HG03095 (cell line): ENCODE data around the gene IQCK.

Experiments
- ATAC-seq: cut with Tn5 transposase; IDR thresholded peaks from one replicate; pipeline ENCODE4 v1.9.1; 2021; ENCODE audit warnings: moderate library complexity; ENCODE audit not compliant: unreplicated experiment

Gene IQCK

DNA sequence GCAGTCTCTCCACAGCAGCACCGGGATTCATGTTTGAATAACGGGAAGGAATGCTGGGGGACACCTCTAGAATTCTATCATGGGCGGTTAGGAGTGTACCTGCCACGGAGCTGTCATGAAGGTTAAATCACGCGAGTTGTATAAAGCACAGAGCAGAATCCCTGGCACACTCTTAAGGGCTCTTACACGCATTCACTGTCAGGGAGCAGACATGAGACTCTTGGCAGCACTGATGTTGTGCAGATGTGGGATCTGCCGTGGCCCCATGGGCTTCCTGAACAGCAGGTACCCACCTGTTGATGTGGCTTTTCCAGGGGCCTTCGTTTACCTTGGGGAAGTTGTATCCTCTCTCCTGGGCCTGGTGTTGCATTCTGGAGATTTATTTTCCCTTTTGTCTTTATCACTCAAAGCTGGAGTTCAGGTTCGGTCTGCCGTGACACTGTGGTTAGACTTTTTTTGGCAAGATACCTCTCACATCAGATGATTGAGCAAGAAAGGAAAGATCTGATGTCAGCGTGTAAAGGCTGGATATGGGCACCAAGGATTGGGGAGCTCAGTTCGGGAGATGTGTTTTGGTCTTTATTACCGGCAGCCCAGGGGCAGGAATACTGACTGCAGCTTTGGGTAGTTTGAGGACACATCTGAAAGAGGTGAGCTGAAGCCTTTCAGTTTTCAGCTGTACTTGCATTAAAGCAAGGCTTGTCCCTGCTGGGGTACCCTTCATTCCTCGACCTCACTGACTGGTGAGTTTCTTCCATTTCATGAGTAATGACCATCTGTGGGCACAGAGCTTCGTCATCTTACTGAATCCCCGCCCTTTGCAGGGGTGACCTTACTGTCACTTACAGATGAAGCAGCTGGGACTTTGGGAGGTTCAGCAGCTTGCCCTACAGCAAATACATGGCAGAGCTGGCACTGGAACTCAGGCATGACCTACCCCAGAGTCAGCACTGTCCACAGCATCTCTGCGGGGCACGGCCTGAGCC lies 19.3 kb upstream of the IQCK start:
- ATAC-seq: no peak

DNA sequence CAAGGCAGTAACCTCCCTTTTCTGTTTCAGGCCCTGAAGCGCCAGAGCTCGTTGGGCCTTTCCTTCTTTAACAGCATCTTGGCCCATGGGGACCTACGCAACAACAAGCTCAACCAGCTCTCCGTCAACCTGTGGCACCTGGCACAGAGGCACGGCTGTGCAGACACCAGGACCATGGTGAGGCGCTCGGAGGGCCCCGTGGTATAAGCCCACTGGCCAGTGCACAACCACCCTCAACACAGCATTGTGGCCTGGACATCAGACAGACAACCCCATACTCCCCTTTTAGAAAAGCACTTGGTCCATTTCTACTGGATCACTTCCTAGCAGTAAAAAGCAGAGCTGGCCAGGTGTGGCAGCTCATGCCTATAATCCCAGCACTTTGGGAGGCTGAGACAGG lies 18.6 kb upstream of the IQCK start:
- ATAC-seq: no peak

DNA sequence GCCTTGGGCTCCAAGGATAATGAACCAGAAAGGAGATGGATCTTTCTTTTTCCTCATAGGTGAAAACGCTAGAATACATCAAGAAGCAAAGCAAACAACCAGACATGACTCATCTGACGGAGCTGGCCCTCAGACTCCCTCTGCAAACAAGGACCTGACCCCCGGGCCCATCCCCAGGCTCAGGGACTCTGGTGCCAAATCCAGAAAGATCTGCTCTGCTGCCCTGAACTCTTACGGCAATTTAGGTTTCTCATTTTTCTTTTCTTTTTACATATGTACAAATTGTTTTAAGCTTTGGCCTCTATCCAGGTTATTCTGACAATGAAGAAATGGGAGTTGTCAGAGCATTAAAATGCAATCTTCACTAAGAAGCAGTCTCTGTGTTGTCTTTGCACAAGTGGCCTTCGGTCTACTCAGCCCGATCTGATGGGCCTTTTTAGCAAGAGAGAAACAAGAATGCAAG lies 17.7 kb upstream of the IQCK start:
- no peak for ATAC-seq

DNA sequence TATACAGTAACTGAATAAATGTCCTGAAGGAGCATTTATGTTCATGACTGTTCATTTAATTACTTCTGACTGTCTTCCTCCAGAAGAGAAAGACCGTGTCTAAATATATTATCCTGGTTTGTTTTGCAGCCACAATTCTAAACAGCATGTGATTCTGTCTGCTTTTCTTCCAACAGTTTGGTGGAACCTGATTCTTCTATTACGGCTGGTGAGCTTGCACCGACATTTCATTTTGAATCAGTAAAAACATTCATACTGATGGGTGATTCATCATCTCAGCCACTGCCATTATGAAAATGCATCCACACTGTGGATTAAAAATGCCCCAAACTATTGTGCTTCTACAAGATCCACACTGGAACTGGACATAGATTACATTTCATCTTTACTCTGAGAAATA lies 17.0 kb upstream of the IQCK start:
- ATAC-seq: no peak

DNA sequence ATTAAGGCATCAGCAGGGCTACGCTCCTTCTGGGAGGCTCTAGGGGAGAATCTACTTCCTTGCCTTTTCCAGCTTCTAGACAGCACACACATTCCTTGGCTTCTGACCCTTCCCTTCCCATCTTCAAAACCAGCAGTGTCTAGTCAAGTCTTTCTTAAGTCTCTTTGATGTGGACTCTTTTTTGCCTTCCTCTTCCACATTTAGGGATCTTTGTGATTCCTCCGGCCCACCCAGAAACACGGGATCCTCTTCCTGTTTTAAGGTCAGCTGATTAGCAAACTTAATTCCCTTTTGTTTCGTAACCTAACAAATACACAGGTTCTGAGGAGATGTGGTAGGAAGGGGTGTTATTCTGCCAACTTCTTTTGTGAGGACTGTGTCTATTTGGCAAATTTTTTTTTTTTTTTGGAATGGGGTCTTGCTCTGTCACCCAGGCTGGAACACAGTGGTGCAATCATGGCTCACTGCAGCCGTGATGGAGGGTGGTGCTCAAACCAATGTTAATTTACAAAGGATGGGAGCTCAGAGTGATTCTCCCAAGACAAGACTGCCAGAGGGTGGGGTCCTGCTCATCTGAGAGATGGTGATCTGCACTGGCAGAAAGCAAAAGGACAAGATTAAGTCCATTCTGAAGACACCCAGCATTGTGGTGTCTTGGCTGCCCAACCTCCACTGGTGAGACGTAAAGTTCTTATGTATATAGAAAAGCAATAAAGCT lies 14.7 kb upstream of the IQCK start:
- ATAC-seq: no peak

DNA sequence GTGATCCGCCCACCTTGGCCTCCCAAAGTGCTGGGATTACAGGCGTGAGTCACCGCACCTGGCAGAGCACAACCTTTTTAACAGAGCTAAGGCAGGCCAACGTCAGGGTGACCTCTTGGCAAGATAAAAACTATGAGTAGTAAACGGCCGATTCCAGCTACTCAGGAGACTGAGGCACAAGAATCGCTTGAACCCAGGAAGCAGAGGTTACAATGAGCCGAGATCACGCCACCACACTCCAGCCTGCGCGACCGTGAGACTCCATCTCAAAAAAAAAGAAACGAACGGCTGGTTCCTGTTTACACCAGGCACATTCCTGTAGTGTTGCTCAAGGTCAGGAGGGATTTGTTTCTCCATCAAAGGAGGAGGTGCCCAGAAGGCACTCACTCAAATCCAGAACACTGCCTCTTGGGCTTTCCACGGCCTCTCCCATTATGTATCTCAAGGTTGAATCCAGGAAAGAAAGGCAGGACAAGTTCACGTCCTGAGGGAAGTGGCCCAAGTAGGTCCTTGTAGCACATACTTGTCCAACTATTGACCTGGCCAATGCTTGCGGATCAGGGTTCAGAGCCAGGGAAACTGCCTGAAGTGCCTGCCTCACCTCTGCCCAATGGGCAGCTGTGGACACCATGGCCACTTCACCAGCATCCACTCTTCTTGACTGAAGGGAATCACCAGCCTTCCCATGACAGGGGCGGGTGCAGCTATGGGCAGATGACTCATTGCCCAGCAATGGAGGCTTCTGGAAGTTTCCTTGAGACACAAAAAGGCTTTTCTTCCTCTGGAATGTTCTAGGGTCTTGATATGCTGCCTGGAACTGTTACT lies 13.5 kb upstream of the IQCK start:
- no peak for ATAC-seq

DNA sequence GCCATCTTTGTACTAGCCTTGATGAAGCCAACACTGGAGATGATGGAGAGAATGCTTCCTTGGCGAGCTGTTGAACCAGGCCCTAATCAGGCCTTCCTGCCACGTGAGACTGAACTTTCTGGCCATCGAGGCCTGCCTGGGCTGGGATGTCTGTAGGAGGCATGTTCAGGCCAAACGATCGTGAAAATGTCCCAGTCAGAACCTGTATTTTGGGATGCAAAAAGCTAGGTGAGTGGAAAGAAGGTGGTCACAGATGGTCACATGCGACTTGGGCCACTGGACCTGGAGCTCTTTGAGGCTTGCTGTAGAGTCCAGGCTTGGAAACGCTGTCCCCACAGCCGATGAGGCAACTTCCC lies 12.9 kb upstream of the IQCK start:
- ATAC-seq: no peak

DNA sequence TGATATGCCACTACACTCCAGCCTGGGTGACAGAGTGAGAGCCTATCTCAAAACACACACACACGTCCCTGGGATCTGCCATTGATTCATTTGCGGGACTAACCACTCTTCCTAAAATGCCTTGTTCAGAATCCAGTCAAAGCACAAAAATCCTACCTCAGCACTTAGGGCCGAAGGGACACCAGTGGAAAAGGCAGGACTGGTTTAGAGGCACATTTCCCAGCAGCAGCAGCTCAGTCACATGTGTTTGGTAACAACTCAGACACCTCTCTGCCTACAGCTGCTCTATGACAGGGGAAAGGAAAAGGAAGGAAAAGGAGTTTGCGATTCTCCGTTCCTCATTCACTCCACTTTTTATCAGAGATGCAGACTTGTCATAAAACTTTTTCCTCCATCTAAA lies 12.2 kb upstream of the IQCK start:
- ATAC-seq: no peak

DNA sequence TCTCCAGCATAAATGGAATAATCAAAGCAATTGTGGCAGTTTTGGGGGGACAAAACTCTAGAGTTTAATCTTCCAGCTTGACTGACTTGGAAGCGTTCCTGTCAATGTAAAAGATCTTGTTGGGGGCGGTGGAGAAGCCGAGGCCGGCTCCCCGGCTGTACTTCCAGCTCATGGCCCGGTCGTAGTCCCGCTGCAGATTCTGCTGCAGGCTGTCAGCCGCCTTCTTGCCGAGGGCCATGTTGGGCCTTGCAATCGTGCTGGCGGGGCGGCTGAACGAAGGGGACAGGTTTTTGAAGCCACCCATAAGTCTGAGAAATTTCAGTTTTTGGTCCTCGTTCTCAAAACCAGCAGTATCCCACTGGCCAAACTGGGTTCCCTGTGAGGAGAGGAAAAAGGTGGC lies 11.2 kb upstream of the IQCK start:
- ATAC-seq: no peak

DNA sequence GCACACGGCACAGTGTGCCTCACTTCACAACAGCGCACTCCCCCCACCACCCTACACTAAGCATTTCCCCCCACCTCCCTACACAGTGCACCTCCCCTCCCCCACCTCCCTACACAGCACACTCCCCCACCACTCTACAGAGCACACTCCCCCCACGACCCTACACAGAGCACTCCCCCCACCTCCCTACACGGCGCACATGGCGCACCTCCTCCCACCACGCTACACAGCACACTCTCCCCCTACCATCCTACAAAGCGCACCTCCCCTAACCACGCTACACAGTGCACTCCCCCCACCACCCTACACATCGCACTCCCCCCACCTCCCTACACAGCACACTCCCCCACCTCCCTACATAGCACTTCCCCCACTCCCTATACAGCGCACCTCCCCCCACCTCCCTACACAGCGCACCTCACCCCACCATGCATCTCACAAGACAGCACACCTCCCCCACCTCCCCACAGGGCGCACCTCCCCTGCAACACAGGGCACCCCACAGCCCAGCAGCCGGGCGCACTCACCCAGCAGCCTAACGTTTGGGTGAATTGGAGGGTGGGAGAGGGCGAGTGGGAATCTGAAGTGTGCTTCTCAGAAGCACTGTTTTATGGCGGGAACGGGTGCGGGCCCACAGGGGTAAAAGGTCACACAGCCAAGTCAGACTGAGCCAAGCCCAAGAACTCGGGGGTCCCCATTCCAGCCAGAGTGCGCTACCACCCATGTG lies 10.3 kb upstream of the IQCK start:
- ATAC-seq: no peak

DNA sequence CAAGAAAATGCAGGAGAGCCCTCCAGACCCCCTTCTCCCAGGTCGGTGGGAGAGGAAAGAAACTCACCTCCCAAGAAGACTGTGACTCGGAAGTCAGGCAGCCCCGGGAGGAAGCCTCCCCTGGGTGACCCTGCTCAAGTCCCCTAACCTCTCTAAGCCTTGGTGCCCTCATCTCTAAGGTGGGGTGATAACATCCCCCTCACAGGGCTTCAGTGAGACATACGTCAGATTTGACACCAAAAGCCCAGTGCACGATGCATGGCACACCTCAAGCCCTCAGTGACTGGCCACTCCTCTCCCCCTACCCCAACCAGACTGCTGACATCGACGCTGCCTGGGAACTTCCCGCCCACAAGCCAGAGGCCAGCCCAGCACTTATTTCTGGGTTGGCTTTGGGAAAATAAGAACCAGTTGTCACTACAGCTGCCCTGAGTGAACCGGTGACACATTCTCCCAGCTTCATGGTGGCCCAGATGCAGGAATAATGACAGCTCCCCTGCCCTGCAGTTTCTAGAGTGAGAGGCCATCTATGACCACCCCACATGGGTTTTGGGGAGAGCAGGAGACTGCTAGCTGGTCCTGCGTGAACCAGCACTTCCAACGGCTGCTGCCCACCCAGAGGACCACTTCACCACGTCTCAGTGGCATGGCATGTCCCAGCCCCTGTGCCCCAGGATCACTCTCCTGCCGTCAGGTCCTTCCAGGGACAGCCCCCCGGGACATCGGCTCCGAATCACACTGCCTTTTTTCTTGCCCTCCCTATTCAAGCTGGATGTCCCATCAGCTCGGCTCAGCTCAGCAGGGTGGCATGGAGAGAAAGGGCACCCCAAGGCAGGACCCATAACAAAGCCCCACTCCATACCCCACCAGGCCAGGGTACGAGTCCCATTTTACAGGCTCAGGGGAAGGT lies 9.5 kb upstream of the IQCK start:
- ATAC-seq: no peak

DNA sequence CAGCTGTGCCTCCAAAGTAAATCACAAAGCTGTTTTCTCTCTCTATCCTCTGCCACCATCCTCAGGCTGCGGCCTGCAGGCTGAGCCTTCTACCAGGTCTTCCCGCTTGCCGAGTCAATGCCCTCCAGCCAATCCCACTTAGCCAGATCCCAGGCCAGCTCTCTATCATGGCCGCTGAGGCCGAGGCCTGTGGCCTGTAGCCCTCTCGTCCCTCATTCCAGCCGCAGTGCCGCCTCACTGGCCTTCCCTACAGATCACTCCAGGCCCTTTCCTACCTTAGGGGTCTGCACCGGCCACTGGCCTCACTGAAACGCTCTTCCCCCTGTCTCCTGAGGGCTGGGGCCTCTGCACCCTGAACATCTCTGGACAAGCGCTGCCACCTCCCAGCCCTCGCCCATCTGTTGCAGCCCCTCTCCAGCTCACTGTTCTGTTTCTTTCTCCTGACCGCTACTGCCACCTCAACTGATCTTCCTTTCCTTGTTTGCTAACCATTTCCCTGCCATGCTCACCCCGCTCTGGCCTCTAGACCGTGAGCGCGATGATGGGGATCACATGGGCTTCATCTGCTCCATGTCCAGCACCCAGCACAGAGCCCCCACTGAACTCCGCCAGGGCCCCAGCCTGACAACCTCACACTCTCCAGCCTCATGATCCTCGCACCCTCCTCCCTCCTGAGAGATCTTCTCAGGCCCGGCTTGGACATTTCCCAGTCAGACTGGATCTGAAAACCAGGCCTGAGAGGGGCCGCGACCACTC lies 8.5 kb upstream of the IQCK start:
- ATAC-seq: no peak

DNA sequence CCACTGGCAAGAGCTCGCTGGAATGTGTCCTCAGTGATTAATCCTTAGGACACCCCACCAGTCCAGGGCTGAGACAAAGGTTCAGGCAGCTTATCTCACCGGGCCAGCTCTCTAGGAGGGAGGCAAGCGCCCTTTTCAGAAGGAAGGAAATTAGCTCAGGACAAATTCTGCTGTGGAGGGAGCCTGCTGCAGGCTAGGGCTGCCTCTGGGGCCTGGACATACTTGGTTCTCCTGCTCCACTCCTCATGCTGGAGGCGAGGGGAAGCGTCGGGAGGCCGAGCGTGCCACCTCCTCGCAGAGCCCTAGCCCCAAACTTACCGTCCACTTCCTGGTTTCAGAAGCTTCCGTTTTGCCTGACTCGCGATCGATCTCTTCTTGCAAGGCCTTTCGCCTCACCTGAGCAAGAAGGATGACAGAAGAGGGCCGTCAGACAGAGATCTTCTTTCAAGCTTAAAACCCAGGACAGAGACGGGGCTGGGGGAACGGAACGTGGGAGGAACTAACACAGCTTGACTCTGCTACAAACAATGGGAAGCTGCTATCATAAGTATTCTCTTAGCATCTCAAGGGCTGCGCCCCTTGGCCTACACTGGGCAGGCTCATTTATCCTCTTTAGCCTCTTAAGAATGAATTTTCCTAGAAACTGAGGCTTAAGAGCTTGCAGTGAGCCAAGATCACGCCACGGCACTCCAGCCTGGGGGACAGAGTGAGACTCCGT lies 7.7 kb upstream of the IQCK start:
- no peak for ATAC-seq

DNA sequence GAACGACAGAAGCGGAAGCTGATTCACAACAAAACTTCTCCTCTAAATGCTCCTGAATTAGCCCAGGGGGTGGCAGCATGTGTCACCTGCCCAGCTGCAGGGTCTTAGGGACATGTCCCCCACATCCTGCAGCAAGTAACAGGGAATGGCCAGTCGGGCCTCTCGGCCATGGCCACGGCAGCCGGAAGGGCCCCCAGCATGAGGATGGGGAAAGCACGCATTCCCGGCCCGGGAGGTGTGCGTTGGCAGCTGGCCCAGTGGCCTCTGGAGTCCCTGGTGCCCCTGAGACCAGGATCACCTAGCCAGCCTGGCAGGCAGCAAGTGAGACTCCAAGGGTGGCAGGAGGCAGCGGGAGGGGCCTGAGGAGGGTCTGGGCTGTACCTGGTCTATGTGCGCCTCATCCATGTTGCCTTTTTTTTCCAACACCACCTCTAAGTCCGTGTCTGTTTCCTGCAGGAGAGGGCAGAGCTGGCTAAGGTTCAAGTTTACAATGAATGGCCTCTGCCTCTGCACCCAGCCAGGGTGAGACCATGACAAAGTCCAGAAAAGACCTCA lies 7.0 kb upstream of the IQCK start:
- ATAC-seq: no peak

DNA sequence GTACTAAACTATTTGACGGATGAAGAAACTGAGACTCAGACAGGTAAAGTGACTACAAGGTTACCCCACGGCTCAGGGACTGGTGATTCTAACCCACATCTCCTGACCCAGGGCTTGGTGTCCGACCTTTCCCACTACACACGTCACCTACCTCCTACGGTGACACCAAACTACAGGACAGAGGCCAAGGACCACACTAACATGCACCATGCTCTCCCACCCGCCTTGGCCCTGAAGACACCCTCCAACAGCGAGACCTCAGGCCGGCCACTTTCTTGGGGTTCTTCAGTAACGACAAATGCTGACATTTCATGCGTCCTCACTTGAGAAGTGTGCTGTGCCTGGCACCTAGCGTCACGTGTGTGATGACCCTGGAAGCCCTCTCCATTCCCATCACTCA lies 6.4 kb upstream of the IQCK start:
- no peak for ATAC-seq

DNA sequence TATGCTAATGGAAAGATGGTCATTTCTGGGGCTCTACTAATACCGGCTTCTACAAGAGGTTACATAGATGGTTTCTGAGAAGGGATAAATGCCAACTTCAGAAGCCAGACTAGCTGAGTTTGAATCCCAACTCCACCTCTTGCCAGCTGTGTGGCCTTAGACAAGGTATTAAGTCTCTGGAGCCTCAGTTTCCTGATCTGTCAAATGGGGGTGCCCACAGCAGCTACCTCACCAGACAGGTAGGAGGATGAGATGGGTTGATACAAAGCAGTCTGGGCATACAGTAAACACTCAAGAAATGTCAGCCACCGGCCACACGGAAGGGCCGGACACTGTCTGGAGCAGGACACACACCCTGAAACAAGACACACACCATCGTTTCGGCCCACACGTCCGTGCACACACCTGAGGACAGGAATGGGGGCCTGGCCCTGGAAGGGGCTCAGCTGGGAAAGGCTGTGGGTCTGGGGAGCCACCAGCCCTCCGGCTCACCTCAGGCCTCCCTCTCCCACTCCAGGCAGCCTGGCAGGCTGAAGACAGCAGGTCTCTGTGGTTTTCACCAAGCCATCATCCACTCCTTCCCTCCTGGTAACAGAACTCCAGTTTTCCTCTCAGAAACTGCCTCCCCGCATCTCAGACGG lies 5.5 kb upstream of the IQCK start:
- ATAC-seq: no peak

DNA sequence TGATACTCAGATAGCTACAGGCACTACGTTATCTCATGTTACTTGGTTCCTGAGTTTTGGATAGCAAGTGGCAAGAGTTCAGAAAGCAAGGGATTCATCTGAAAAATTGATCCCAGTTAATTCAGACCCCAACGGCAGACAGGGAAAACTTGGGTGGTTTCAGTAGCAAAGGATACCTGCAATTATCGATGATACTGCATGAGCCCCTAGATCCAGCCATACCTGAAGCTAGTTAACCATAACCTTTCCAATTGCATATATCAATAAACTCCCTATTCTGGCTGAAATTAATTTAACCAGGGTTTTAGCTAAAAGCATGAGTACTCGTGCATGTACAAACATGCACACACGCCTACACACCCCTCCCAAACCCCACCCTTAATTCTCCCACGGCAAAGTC lies 4.4 kb upstream of the IQCK start:
- ATAC-seq: no peak

DNA sequence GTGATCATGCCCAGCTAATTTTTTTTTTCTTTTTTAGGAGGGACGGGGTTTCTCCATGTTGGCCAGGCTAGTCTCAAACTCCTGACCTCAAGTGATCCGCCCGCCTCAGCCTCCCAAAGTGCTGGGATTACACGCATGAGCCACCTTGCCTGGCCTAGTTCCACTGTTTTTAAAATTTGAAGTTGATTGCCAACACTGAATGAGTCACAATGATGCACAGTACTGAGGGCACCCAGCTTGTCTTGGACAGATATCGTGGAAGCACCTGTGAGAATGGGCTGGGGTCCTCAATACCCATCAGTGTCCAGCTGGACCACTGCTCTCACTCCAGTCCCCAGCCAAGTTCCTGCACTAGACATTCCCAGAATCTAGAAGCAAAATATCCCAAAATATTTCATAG lies 2.5 kb upstream of the IQCK start:
- ATAC-seq: no peak
